Heart right ventricle (tissue), 16 donors: ENCODE data around the gene NUMBL. TPM values are rescaled to one million over a fixed set of nuclear protein-coding genes. Genes with fewer than 3 reads are reported as not detected.

Source experiments
- ATAC-seq, 8 donors: fragments of 200-7000 bp; cut with Tn5 transposase; one replicate each; pipeline ENCODE4 v1.9.1; 2020; ENCODE audit warnings: mild to moderate bottlenecking in 8 of 8, moderate library complexity in 8 of 8, moderate number of reproducible peaks in 1 of 8
- DNase-seq, 2 donors: peaks; one replicate each; pipeline ENCODE4 v3.0.0-alpha.2; 2020
- H3K27ac ChIP-seq, 10 donors: fragments of 200-600 bp; sonication (generic) in 2 of 10; one replicate each; pipeline versions ENCODE4 v1.5.0 to v1.8.0; 2020 to 2022; ENCODE audit warnings: mild to moderate bottlenecking in 3 of 10
- H3K27me3 ChIP-seq, 7 donors: fragments of 200-600 bp; one replicate each; pipeline ENCODE4 v1.8.0; 2021 to 2022; ENCODE audit warnings: mild to moderate bottlenecking in 2 of 7
- H3K36me3 ChIP-seq, 9 donors: fragments of 200-600 bp; sonication (generic) in 1 of 9; one replicate each; pipeline versions ENCODE4 v1.5.0 to v1.8.0; 2020 to 2022; ENCODE audit warnings: mild to moderate bottlenecking in 2 of 9
- H3K4me1 ChIP-seq, 9 donors: fragments of 200-600 bp; sonication (generic) in 1 of 9; one replicate each; pipeline versions ENCODE4 v1.5.0 to v1.8.0; 2020 to 2022; ENCODE audit warnings: mild to moderate bottlenecking in 4 of 9
- H3K4me3 ChIP-seq, 10 donors: fragments of 200-600 bp; sonication (generic) in 2 of 10; one replicate each; pipeline versions ENCODE4 v1.5.0 to v1.8.0; 2020 to 2022; ENCODE audit warnings: mild to moderate bottlenecking in 7 of 10, moderate library complexity in 2 of 10
- H3K9me3 ChIP-seq, 11 donors: fragments of 200-600 bp in 10 of 11; sonication (generic) in 2 of 11; one replicate each; pipeline versions ENCODE4 v1.5.0 to v1.8.0; 2013 to 2022; ENCODE audit warnings: mild to moderate bottlenecking in 2 of 11, control low read depth in 1 of 11, moderate library complexity in 1 of 11
- WGBS, 2 donors: extraction: QIAGEN DNeasy Blood & Tissue Kit; methylation state at CpG; one replicate each; pipeline ENCODE4 v1.1.7; 2013; ENCODE audit warnings: inconsistent platforms in 1 of 2; 5-methylcytosine and 5-hydroxymethylcytosine counted together
- intact Hi-C, 10 donors: fragments of 100-400 bp; cut with DNase I; formaldehyde crosslinking; loops; one replicate each; pipeline versions ENCODE4 v1.11.1 to v1.14.2; 2022
- polyA plus RNA-seq, 2 donors: library from polyadenylated mRNA; stranded (reverse); fragments of 200-250 nt; gene quantifications; one replicate each; pipeline ENCODE4 v1.2.3, GENCODE V29; 2013
- total RNA-seq, 10 donors: library from RNA; stranded (reverse); fragmentation: NEBNext Ultra II Directional in 3 of 10; extraction: Animal tissue kit (Norgen Biotek cat#: 25700) in 3 of 10; gene quantifications; one replicate each; pipeline versions ENCODE4 v1.2.1 to v1.2.4, GENCODE V29; 2021 to 2023
- TF ChIP-seq, protein P1 (sequence below), 9 donors: fragments of 200-600 bp; sonication (generic) in 2 of 9; IDR thresholded peaks; one replicate each; pipeline versions ENCODE4 v1.5.0 to v1.8.0; 2021 to 2022; ENCODE audit warnings: antibody characterized with exemption in 9 of 9, mild to moderate bottlenecking in 5 of 9, moderate library complexity in 1 of 9
- donor health status: Arrhythmogenic right ventricular cardiomyopathy.
- donor health status: ischemic (EF 13 %, LVEDD 7.1; RV severe dilation, severe dysfunction).
- donor health status: healthy with polysubstance abuse.
- donor health status: DM: no; HTN: yes; CAD: no.
- donor health status: DM: no; HTN: no; CAD: no.
- donor health status: ischemic (EF 25% LVEDD 6.9; RV normal size, moderate dysfunction).
- donor health status: ischemic (EF 25% LVEDD 5.7; RV mildly dilated, moderate dysfunction).
- donor health status: healthy.
- donor health status: DM: yes; HTN: yes; CAD: no.
- donor health status: Ischemic cardiomyopathy.
- donor health status: ischemic (EF 35%, LVEDD 5.7; RV mildly dilated, moderate dysfunction).
- donor health status: nonischemic (EF 11% LVEDD 7.7; RV severe dilation, severe dysfunction).
- donor health status: DM: yes; HTN: yes; CAD: no.
- donor health status: PGD.
- donor health status: ischemic (EF 29% LVEDD 5.4; RV normal size, mild dysfunction).
- donor health status: nonischemic (EF 23%, LVEDD 6.1; RV moderate dilation, normal function).

NUMBL gene
- total and polyA plus RNA-seq, 12 donors: 7.1 to 15.3 (median 10.7) TPM

GRCh38 chr19:40667602-40668001 lies 22.8 kb downstream of the NUMBL start:
- 94 to 95% methylated on average over 14 of the region's 14 CpGs for WGBS, 2 donors
- Histone ChIP-seq H3K9me3 (no peaks in the 10 kb centered on the region), H3K36me3 (peaks cover 0 to 60% (median 36%) of the 10 kb centered on the region in 9 donors), H3K4me3 (no peak overlapping the region), H3K4me1 (peaks cover 0 to 23% (median 12%) of the 10 kb centered on the region in 9 donors), H3K27me3 (no peaks in the 10 kb centered on the region), H3K27ac (no peak overlapping the region)
- ATAC-seq (no peak), DNase-seq (no peak)
- TF ChIP-seq, protein P1, sequence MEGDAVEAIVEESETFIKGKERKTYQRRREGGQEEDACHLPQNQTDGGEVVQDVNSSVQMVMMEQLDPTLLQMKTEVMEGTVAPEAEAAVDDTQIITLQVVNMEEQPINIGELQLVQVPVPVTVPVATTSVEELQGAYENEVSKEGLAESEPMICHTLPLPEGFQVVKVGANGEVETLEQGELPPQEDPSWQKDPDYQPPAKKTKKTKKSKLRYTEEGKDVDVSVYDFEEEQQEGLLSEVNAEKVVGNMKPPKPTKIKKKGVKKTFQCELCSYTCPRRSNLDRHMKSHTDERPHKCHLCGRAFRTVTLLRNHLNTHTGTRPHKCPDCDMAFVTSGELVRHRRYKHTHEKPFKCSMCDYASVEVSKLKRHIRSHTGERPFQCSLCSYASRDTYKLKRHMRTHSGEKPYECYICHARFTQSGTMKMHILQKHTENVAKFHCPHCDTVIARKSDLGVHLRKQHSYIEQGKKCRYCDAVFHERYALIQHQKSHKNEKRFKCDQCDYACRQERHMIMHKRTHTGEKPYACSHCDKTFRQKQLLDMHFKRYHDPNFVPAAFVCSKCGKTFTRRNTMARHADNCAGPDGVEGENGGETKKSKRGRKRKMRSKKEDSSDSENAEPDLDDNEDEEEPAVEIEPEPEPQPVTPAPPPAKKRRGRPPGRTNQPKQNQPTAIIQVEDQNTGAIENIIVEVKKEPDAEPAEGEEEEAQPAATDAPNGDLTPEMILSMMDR (IDR thresholded peaks at IDR 0.05): no peak
- intact Hi-C loops: loop anchor here in 3 of 10 donors (10.0 kb wide), 3 partner anchors 307 to 597 kb away; partner anchors contain the start of gene HNRNPUL1 (in 1 of the 3)

DNA sequence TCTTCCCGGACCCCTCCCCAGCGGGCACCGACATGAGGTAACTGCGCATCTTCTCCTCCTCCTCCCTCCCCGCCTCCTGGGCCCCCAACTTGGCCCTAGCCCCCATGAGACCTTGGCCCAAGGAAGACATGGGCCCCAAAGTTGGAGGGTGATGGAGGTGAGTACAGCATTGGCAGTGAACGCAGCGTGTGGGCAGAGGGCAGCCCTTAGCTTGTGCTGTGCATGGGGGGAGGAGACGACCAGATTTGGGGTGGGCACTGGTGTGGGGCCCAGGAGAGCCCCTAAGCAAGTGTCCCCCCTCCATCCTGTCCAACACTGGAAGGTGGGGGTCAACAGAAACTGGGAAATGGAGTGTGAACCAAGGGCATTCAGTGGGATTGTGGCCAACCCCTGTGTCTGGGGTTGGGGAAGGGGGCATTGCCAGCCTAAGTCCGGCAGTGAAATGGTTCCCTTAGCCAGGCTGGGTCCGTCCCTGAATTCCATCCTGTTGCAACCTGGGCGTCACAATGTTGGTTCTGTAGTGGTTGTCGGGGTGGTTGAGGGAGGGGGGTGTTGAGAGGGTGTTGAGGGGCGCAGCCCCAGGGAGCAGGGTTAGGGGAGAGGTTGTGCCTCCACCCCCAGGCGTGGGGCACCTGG lies 23.5 kb downstream of the NUMBL start:
- ATAC-seq (no peak), DNase-seq (no peak)
- peaks cover 0 to 53% (median 30%) of the 10 kb centered on the region in 9 donors for H3K36me3 ChIP-seq
- WGBS, 2 donors: 91 to 92% methylated on average over 14 of the region's 14 CpGs
- no peaks in the 10 kb centered on the region for H3K9me3 ChIP-seq
- H3K27me3 ChIP-seq: no peaks in the 10 kb centered on the region
- TF ChIP-seq, protein P1 (IDR thresholded peaks at IDR 0.05): no peak
- peak overlapping the region in 1 of 10 donors; percentile 20 for H3K27ac ChIP-seq
- H3K4me1 ChIP-seq: peaks cover 0 to 28% (median 12%) of the 10 kb centered on the region in 9 donors
- H3K4me3 ChIP-seq: no peak overlapping the region
- intact Hi-C loops: loop anchor here in 3 of 10 donors (10.0 kb wide), 3 partner anchors 308 to 598 kb away; partner anchors contain the start of gene HNRNPUL1 (in 1 of the 3)

DNA sequence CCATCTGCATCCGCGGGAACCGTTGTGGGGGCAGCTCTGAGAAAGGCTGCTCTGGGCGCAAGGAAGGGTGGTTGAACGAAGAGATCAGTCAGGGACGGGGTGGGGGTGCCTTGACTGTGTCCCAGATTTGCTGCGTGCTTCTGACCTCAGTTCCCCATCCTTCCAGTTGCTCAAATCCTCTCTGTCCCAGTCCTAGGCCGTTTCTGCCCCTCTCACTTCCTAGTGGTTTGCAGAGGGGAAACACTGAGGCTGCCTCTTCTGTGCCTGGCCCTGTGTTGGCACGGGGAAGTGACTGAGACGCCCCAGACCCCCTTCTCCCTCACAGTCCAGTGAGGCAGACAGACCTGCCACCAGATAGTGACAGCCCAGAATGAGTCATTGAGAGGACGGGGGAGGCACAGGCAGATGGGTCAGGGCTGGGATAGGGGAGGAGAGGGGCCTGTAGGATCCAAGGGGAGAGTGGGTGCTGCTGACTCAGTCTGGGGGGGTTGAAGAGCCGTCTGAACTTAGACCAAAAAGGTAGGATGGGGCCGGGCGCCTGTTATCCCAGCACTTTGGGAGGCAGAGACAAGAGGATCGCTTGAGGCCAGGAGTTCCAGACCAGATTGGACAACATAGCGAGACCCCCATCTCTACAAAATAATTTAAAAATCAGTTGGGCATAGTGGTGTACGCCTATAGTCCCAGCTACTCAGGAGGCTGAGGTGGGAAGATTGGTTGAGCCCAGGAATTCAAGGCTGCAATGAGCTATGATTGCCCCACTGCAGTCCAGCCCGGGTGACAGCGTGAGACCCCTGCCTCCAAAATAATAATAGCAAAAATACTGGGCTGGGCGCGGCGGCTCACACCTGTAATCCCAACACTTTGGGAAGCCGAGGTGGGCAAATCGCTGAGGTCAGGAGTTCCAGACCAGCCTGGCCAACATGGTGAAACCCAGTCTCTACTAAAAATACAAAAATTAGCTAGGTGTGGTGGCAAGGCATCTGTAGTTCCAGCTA lies 26.5 kb downstream of the NUMBL start:
- Histone ChIP-seq H3K27ac (peak overlapping the region; percentile 55 to 94 (median 90)), H3K9me3 (no peaks in the 10 kb centered on the region), H3K4me1 (peaks cover 0 to 23% (median 12%) of the 10 kb centered on the region in 9 donors), H3K27me3 (no peaks in the 10 kb centered on the region), H3K36me3 (peaks cover 0 to 24% (median 6%) of the 10 kb centered on the region in 9 donors), H3K4me3 (peak overlapping the region in 9 of 10 donors; percentile 53 to 83 (median 66))
- DNase-seq (no peak), ATAC-seq (peak in 7 of 8 donors; percentile 4 to 73 (median 24))
- TF ChIP-seq, protein P1 (IDR thresholded peaks at IDR 0.05): no peak
- 49 to 52% methylated on average over 24 of the region's 24 CpGs for WGBS, 2 donors
- intact Hi-C loops: loop anchor here (1.0 to 10.0 kb wide), 17 partner anchors 48 to 601 kb away; partner anchors contain the start of genes ACTMAP (in 3 of the 10), COQ8B (in 2 of the 10), ITPKC (in 2 of the 10) and SNRPA (in 2 of the 10)
